Stomach (tissue), 4 donors: ENCODE measurements around the gene AJAP1.

Experiments
- CTCF ChIP-seq, 7 experiments: fragments of 450-650 bp in 4 of 7; fragments of 200-600 bp in 3 of 7; sonication (generic) in 3 of 7; IDR thresholded peaks; one replicate each; pipeline ENCODE4 v1.5.1; 2016 to 2019; ENCODE audit warnings: antibody characterized with exemption in 7 of 7, control low read depth in 2 of 7, mild to moderate bottlenecking in 1 of 7
- EP300 ChIP-seq: sonication (generic); formaldehyde crosslinking; IDR thresholded peaks from one replicate; pipeline ENCODE4 v1.6.1; 2017; ENCODE audit warnings: antibody characterized with exemption
- POLR2A ChIP-seq, 4 donors: fragments of 450-650 bp; IDR thresholded peaks; one replicate each; pipeline ENCODE4 v1.6.1; 2016; ENCODE audit warnings: antibody characterized with exemption in 4 of 4, control low read depth in 2 of 4, mild to moderate bottlenecking in 1 of 4, moderate library complexity in 1 of 4
- POLR2AphosphoS5 ChIP-seq, 3 donors: sonication (generic); formaldehyde crosslinking; IDR thresholded peaks; one replicate each; pipeline ENCODE4 v1.6.1; 2016; ENCODE audit warnings: antibody characterized with exemption in 3 of 3

- TF ChIP-seq POLR2AphosphoS5 (IDR thresholded peaks at IDR 0.05) (no peak), CTCF (IDR thresholded peaks at IDR 0.05) (no peak), EP300 (no peak), POLR2A (IDR thresholded peaks at IDR 0.05) (no peak)
Measured at GRCh38 chr1:4684136-4684535, 29.7 kb downstream of the AJAP1 start.
